Panc1 (cell line): ENCODE results near the gene GRAMD2A. TPM values are rescaled to one million over a fixed set of nuclear protein-coding genes. Genes with fewer than 3 reads are reported as not detected.

Experiments
- ATAC-seq: fragments of 200-7000 bp; cut with Tn5 transposase; 2 replicates; pipeline ENCODE4 v1.9.1; 2020; ENCODE audit warnings: mild to moderate bottlenecking, moderate library complexity
- BruUV-seq: library from RNA; stranded (reverse); fragments of 400-500 nt; replicated peaks from 2 replicates; lab custom pipeline; 2021; lab: Mats Ljungman, UMichigan
- CTCF ChIA-PET: fragments of 300-600 bp; sonication (Branson Sonifier 250); formaldehyde crosslinking; loops from one replicate; lab custom pipeline; 2022; ENCODE audit warnings: antibody characterized with exemption; lab: Charles Lee
- POLR2A ChIA-PET: fragments of 300-600 bp; sonication (Branson Sonifier 250); formaldehyde crosslinking; loops from one replicate; lab custom pipeline; 2022; ENCODE audit warnings: antibody characterized with exemption; lab: Charles Lee
- DNase-seq: peaks from one replicate; pipeline ENCODE4 v3.0.0-alpha.2; 2010; ENCODE audit warnings: low read depth, low spot score
- H3K27ac ChIP-seq: 2 replicates; pipeline ENCODE4 v1.5.1; 2011; ENCODE audit warnings: mild to moderate bottlenecking, low read length, inconsistent platforms
- H3K27me3 ChIP-seq: fragments of 200-500 bp; sonication (Bioruptor generic); 2 replicates; pipeline ENCODE4 v1.6.0; 2014; ENCODE audit warnings: low read length, inconsistent platforms; ENCODE audit not compliant: control insufficient read depth, insufficient read depth
- H3K36me3 ChIP-seq: fragments of 200-500 bp; sonication (Bioruptor generic); 2 replicates; pipeline ENCODE4 v1.5.1; 2014; ENCODE audit warnings: inconsistent platforms, mild to moderate bottlenecking, low read length, moderate library complexity; ENCODE audit not compliant: control insufficient read depth, insufficient read depth
- H3K4me1 ChIP-seq: 2 replicates; pipeline ENCODE4 v1.5.1; 2011; ENCODE audit warnings: inconsistent platforms, mild to moderate bottlenecking, low read length, moderate library complexity; ENCODE audit not compliant: control insufficient read depth, insufficient read depth
- H3K4me3 ChIP-seq, 2 experiments: 2 replicates each; pipeline ENCODE4 v1.5.1; 2011 to 2012; ENCODE audit warnings: low read depth in 2 of 2, low read length in 2 of 2, mild to moderate bottlenecking in 2 of 2, inconsistent platforms in 1 of 2, moderate library complexity in 1 of 2
- H3K9me3 ChIP-seq: fragments of 200-500 bp; sonication (Bioruptor generic); 2 replicates; pipeline ENCODE4 v1.5.1; 2014; ENCODE audit warnings: low read depth, mild to moderate bottlenecking, inconsistent platforms, low read length, moderate library complexity; ENCODE audit not compliant: control insufficient read depth, insufficient read depth
- CTCF ChIP-seq: fragments of 450-650 bp; IDR thresholded peaks from 2 replicates; pipeline ENCODE4 v1.5.1; 2017; ENCODE audit warnings: mild to moderate bottlenecking
- POLR2AphosphoS5 ChIP-seq: IDR thresholded peaks from 2 replicates; pipeline ENCODE4 v1.6.1; 2012; ENCODE audit warnings: mild to moderate bottlenecking, low read depth, low read length, moderate library complexity
- REST ChIP-seq, 2 experiments: IDR thresholded peaks; 2 replicates each; pipeline ENCODE4 v1.6.1; 2011 to 2012; ENCODE audit warnings: low read depth in 2 of 2, control low read depth in 1 of 2, low read length in 1 of 2, mild to moderate bottlenecking in 1 of 2, moderate library complexity in 1 of 2; ENCODE audit not compliant: insufficient read depth in 1 of 2
- SIN3A ChIP-seq: IDR thresholded peaks from 2 replicates; pipeline ENCODE4 v1.6.1; 2012; ENCODE audit warnings: low read depth, mild to moderate bottlenecking, low read length, moderate library complexity, borderline replicate concordance; ENCODE audit not compliant: insufficient read depth
- TCF7L2 ChIP-seq: IDR thresholded peaks from 2 replicates; pipeline ENCODE4 v1.6.1; 2011; ENCODE audit warnings: mild to moderate bottlenecking, low read depth, low read length, inconsistent platforms
- in situ Hi-C: cut with HindIII; loops from 2 replicates; pipeline ENCODE4 v1.10.0; 2016; ENCODE audit warnings: low sequenced_read_pairs, low pct_unique_long_range_greater_than_20kb
- intact Hi-C: fragments of 100-400 bp; cut with micrococcal nuclease; formaldehyde crosslinking; loops from one replicate; pipeline ENCODE4 v1.10.0; 2022; ENCODE audit not compliant: unreplicated experiment
- total RNA-seq: library from RNA; stranded (reverse); gene quantifications from one replicate; pipeline ENCODE4 v1.2.1, GENCODE V29; 2021; ENCODE audit not compliant: unreplicated experiment

The GRAMD2A gene
- total RNA-seq, 1 experiment from 2014 or later: 1.3 TPM

DNA sequence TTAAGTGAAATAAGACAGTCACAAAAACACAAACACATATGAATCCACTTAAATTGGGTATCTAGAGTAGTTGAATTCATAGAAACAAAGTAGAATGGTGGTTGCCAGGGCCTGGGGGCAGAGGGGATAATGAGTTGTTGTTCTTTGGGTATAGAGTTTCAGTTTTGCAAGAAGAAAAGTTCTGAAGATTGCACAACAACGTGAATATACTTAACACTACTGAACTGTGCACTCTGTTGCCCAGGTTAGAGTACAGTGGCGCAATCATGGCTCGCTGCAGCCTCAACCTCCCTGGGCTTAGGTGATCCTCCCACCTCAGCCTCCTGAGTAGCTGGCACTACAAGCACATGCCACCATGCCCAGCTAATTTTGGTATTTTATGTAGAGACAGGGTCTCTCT lies 14.9 kb downstream of the GRAMD2A start:
- no peak overlapping the region for H3K4me3 ChIP-seq
- no peak overlapping the region for H3K27ac ChIP-seq
- ChIA-PET POLR2A (no interaction called here), CTCF (no interaction called here)
- H3K36me3 ChIP-seq: no peaks in the 10 kb centered on the region
- intact Hi-C loops (no loop called here), in situ Hi-C loops (no loop called here)
- TF ChIP-seq POLR2AphosphoS5 (no peak), SIN3A (no peak), CTCF (no peak), REST (IDR thresholded peaks at IDR 0.05; ENCODE audit: insufficient read depth in 1 of 2, low read depth in 2 of 2, low read length in 1 of 2) (no peak), TCF7L2 (no peak)
- peaks cover 5% of the 10 kb centered on the region; the same call in 1 of the 2 replicates for H3K4me1 ChIP-seq
- DNase-seq (no peak), ATAC-seq (no peak)
- no TSS peak for BruUV-seq
- no peaks in the 10 kb centered on the region for H3K9me3 ChIP-seq
- H3K27me3 ChIP-seq: no peaks in the 10 kb centered on the region; the same call in 1 of the 2 replicates

DNA sequence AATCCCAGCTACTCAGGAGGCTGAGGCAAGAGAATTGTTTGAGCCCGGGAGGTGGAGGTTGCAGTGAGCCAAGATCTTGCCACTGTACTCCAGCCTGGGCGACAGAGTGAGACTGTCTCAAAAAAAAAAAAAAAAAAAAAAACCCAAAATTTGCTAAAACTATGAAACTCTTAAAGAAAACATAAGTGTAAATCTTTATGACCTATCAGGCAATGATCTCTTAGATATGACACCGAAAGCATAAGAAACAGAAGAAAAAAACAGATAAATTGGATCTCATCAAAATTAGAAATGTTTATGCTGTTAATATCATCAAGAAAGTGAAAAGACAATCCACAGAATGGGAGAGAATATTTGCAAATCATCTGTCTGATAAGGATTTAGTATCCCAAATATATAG lies 15.3 kb downstream of the GRAMD2A start:
- in situ Hi-C loops: no loop called here
- ChIA-PET CTCF (no interaction called here), POLR2A (interaction anchor here (0.7 kb wide), 1 partner anchor 165 kb away, joined by 3 read pairs; no protein-coding TSS in a partner anchor)
- DNase-seq (no peak), ATAC-seq (no peak)
- Histone ChIP-seq H3K27ac (no peak overlapping the region), H3K9me3 (no peaks in the 10 kb centered on the region), H3K4me1 (peaks cover 5% of the 10 kb centered on the region; the same call in 1 of the 2 replicates), H3K4me3 (no peak overlapping the region), H3K27me3 (no peaks in the 10 kb centered on the region; the same call in 1 of the 2 replicates), H3K36me3 (no peaks in the 10 kb centered on the region)
- intact Hi-C loops: no loop called here
- no TSS peak for BruUV-seq
- no peak for TF ChIP-seq TCF7L2
- TF ChIP-seq POLR2AphosphoS5: no peak
- TF ChIP-seq REST (IDR thresholded peaks at IDR 0.05; ENCODE audit: insufficient read depth in 1 of 2, low read depth in 2 of 2, low read length in 1 of 2): no peak
- no peak for TF ChIP-seq CTCF
- no peak for TF ChIP-seq SIN3A
